Smooth muscle cell (in vitro differentiated cells): Measurements from ENCODE around the gene GFAP. TPM values are rescaled to one million over a fixed set of nuclear protein-coding genes. Genes with fewer than 3 reads are reported as not detected.

ENCODE experiments used
- DNase-seq: peaks from one replicate; lab custom pipeline; 2025; ENCODE audit not compliant: unreplicated experiment; lab: John Stamatoyannopoulos, UW
- H2AFZ ChIP-seq: fragments of 200-600 bp; sonication (generic); 2 replicates; pipeline ENCODE4 v1.6.0; 2016; ENCODE audit warnings: antibody characterized with exemption, low read depth, mild to moderate bottlenecking
- H3F3A ChIP-seq: fragments of 200-600 bp; sonication (generic); 2 replicates; pipeline ENCODE4 v1.6.0; 2017; ENCODE audit warnings: antibody characterized with exemption, low read depth
- H3K27ac ChIP-seq: fragments of 200-600 bp; sonication (generic); 2 replicates; pipeline ENCODE4 v1.5.1; 2016; ENCODE audit warnings: low read depth, mild to moderate bottlenecking
- H3K27me3 ChIP-seq: fragments of 200-600 bp; sonication (generic); 2 replicates; pipeline ENCODE4 v1.6.1; 2016; ENCODE audit warnings: low read depth, mild to moderate bottlenecking
- H3K36me3 ChIP-seq: fragments of 200-600 bp; sonication (generic); 2 replicates; pipeline ENCODE4 v1.5.1; 2016; ENCODE audit warnings: low read depth
- H3K4me1 ChIP-seq: fragments of 200-600 bp; sonication (generic); 2 replicates; pipeline ENCODE4 v1.5.1; 2016; ENCODE audit warnings: low read depth
- H3K4me2 ChIP-seq: fragments of 200-600 bp; sonication (generic); 2 replicates; pipeline ENCODE4 v1.6.0; 2016; ENCODE audit warnings: mild to moderate bottlenecking
- H3K4me3 ChIP-seq: fragments of 200-600 bp; sonication (generic); 2 replicates; pipeline ENCODE4 v1.5.1; 2016; ENCODE audit warnings: mild to moderate bottlenecking
- H3K79me2 ChIP-seq: fragments of 200-600 bp; sonication (generic); 2 replicates; pipeline ENCODE4 v1.6.0; 2016; ENCODE audit warnings: low read depth, mild to moderate bottlenecking
- H3K9ac ChIP-seq: fragments of 200-600 bp; sonication (generic); 2 replicates; pipeline ENCODE4 v1.6.0; 2016; ENCODE audit warnings: low read depth
- H3K9me3 ChIP-seq: fragments of 200-600 bp; sonication (generic); replicated peaks from 2 replicates; pipeline ENCODE4 v1.5.1; 2016; ENCODE audit warnings: low read depth
- H4K20me1 ChIP-seq: fragments of 200-600 bp; sonication (generic); 2 replicates; pipeline ENCODE4 v1.6.0; 2016; ENCODE audit warnings: low read depth
- CTCF ChIP-seq: fragments of 200-600 bp; sonication (generic); IDR thresholded peaks from 2 replicates; pipeline ENCODE4 v1.5.1; 2017; ENCODE audit warnings: borderline replicate concordance, mild to moderate bottlenecking, antibody characterized with exemption; ENCODE audit not compliant: insufficient read depth, poor library complexity, severe bottlenecking
- WGBS: methylation state at CpG from one replicate; pipeline ENCODE4 v1.1.7; 2016; ENCODE audit warnings: low lambda C conversion rate; 5-methylcytosine and 5-hydroxymethylcytosine counted together
- polyA plus RNA-seq: library from polyadenylated mRNA; unstranded; fragments of >200 nt; fragmentation: Nextera tagmentation; extraction: Ambion mirVana; gene quantifications from 2 replicates; pipeline ENCODE4 v1.2.1, GENCODE V29; 2016
- total RNA-seq: library from RNA; depleted of rRNA; stranded (reverse); fragments of >200 nt; gene quantifications from 2 replicates; pipeline ENCODE4 v1.2.3, GENCODE V29; 2014

Gene GFAP
- total and polyA plus RNA-seq, 2 experiments from 2014 or later, result 0.04 to 0.64 TPM

GRCh38 chr17:44887971-44888954 is 27.0 kb downstream of the GFAP start:
- WGBS, result 98% methylated on average over 10 of the region's 10 CpGs
- peaks cover 53% of the 10 kb centered on the region for H4K20me1 ChIP-seq
- no peak for TF ChIP-seq CTCF
- no peaks in the 10 kb centered on the region for H3K9me3 ChIP-seq
- DNase-seq, result no peak
- H3K36me3 ChIP-seq, result peaks cover 9% of the 10 kb centered on the region
- H3K79me2 ChIP-seq, result peaks cover 37% of the 10 kb centered on the region
- no peak overlapping the region for H3K4me3 ChIP-seq
- no peaks in the 10 kb centered on the region for H3F3A ChIP-seq
- H3K9ac ChIP-seq, result no peak overlapping the region
- H2AFZ ChIP-seq, result no peak overlapping the region
- no peak overlapping the region for H3K27ac ChIP-seq
- no peaks in the 10 kb centered on the region for H3K4me1 ChIP-seq
- no peak overlapping the region for H3K4me2 ChIP-seq
- no peaks in the 10 kb centered on the region for H3K27me3 ChIP-seq

- Histone ChIP-seq H3K36me3 (peaks cover 17% of the 10 kb centered on the region), H3K9ac (no peak overlapping the region), H3K4me1 (no peaks in the 10 kb centered on the region), H2AFZ (no peak overlapping the region), H3F3A (no peaks in the 10 kb centered on the region), H4K20me1 (peaks cover 53% of the 10 kb centered on the region), H3K9me3 (no peaks in the 10 kb centered on the region), H3K27ac (no peak overlapping the region), H3K4me2 (no peak overlapping the region), H3K4me3 (no peak overlapping the region), H3K27me3 (no peaks in the 10 kb centered on the region), H3K79me2 (peaks cover 31% of the 10 kb centered on the region)
- no peak for TF ChIP-seq CTCF
- 100% methylated on average over 1 of the region's 1 CpG for WGBS
- no peak for DNase-seq
Observed at GRCh38 chr17:44887016-44887415, 28.3 kb downstream of the GFAP start.

- Histone ChIP-seq H3K27me3 (no peaks in the 10 kb centered on the region), H3K9me3 (no peaks in the 10 kb centered on the region), H4K20me1 (peaks cover 35% of the 10 kb centered on the region), H3K4me1 (no peaks in the 10 kb centered on the region), H3K36me3 (peaks cover 19% of the 10 kb centered on the region), H2AFZ (no peak overlapping the region), H3K4me2 (no peak overlapping the region), H3K27ac (no peak overlapping the region), H3K4me3 (no peak overlapping the region), H3F3A (peaks cover 3% of the 10 kb centered on the region), H3K79me2 (peaks cover 11% of the 10 kb centered on the region), H3K9ac (no peak overlapping the region)
- no peak for TF ChIP-seq CTCF
- WGBS, result 96% methylated on average over 2 of the region's 2 CpGs
- no peak for DNase-seq
Observed at GRCh38 chr17:44884941-44885340, 30.4 kb downstream of the GFAP start.

GRCh38 chr17:44881145-44881544 is 34.2 kb downstream of the GFAP start:
- no peaks in the 10 kb centered on the region for H3K4me1 ChIP-seq

More at GRCh38 chr17:44881145-44881544, 34.2 kb downstream of the GFAP start:
- H3K9me3 ChIP-seq, result no peaks in the 10 kb centered on the region
- H3K4me2 ChIP-seq, result no peak overlapping the region
- DNase-seq, result no peak
- H3F3A ChIP-seq, result peaks cover 3% of the 10 kb centered on the region
- no peaks in the 10 kb centered on the region for H3K27me3 ChIP-seq
- no peak overlapping the region for H3K9ac ChIP-seq
- H4K20me1 ChIP-seq, result no peaks in the 10 kb centered on the region
- H3K27ac ChIP-seq, result no peak overlapping the region
- 87% methylated on average over 4 of the region's 4 CpGs for WGBS
- H2AFZ ChIP-seq, result no peak overlapping the region
- no peak overlapping the region for H3K4me3 ChIP-seq
- H3K36me3 ChIP-seq, result peaks cover 19% of the 10 kb centered on the region
- no peak for TF ChIP-seq CTCF
- H3K79me2 ChIP-seq, result no peaks in the 10 kb centered on the region
